Keratinocyte (primary cell): ENCODE data around the gene FAU. TPM values are rescaled to one million over a fixed set of nuclear protein-coding genes. Genes with fewer than 3 reads are reported as not detected.

ENCODE experiments used
- DNase-seq: peaks from one replicate; pipeline ENCODE4 v3.0.0-alpha.2; 2011; ENCODE audit warnings: low read depth, missing footprints, low spot score
- FAIRE-seq: peaks from 2 replicates; lab custom pipeline; 2011; peaks lifted over from hg19 to GRCh38; lab: Jason Lieb, UNC
- H2AFZ ChIP-seq: 2 replicates; pipeline ENCODE4 v1.6.0; 2012; ENCODE audit warnings: low read length, control low read depth, inconsistent platforms; ENCODE audit not compliant: control insufficient read depth
- H3K27ac ChIP-seq: 2 replicates; pipeline ENCODE4 v1.5.1; 2011; ENCODE audit warnings: low read length; ENCODE audit not compliant: control insufficient read depth, insufficient read depth
- H3K27me3 ChIP-seq: 3 replicates; pipeline ENCODE4 v1.6.0; 2011; ENCODE audit warnings: low read length; ENCODE audit not compliant: control insufficient read depth, insufficient read depth; ENCODE audit errors: extremely low read depth
- H3K36me3 ChIP-seq, 2 experiments: 2 replicates in 1 of 2; 3 replicates in 1 of 2; pipeline ENCODE4 v1.5.1; 2011; ENCODE audit warnings: low read length in 2 of 2, mild to moderate bottlenecking in 1 of 2; ENCODE audit not compliant: control insufficient read depth in 2 of 2, insufficient read depth in 2 of 2; ENCODE audit errors: extremely low read depth in 1 of 2
- H3K4me1 ChIP-seq: 3 replicates; pipeline ENCODE4 v1.5.1; 2011; ENCODE audit warnings: low read length; ENCODE audit not compliant: control insufficient read depth, insufficient read depth; ENCODE audit errors: extremely low read depth
- H3K4me2 ChIP-seq: 3 replicates; pipeline ENCODE4 v1.6.0; 2011; ENCODE audit warnings: low read depth, low read length; ENCODE audit not compliant: control insufficient read depth, insufficient read depth; ENCODE audit errors: extremely low read depth
- H3K4me3 ChIP-seq, 3 experiments: fragments of 200-600 bp in 1 of 3; sonication (generic) in 1 of 3; 2 replicates in 2 of 3; 3 replicates in 1 of 3; pipeline ENCODE4 v1.5.1; 2011 to 2016; ENCODE audit warnings: low read length in 3 of 3, mild to moderate bottlenecking in 3 of 3, control low read depth in 2 of 3, inconsistent platforms in 1 of 3, low read depth in 1 of 3, mixed read lengths in 1 of 3, mixed run types in 1 of 3, moderate library complexity in 1 of 3; ENCODE audit not compliant: control insufficient read depth in 2 of 3, insufficient read depth in 2 of 3; ENCODE audit errors: extremely low read depth in 1 of 3
- H3K79me2 ChIP-seq: 2 replicates; pipeline ENCODE4 v1.6.0; 2012; ENCODE audit warnings: low read length; ENCODE audit not compliant: control insufficient read depth, insufficient read depth
- H3K9ac ChIP-seq: 3 replicates; pipeline ENCODE4 v1.6.0; 2011; ENCODE audit warnings: low read length; ENCODE audit not compliant: control insufficient read depth, insufficient read depth; ENCODE audit errors: extremely low read depth
- H3K9me1 ChIP-seq: 3 replicates; pipeline ENCODE4 v1.6.0; 2011; ENCODE audit warnings: low read length; ENCODE audit not compliant: control insufficient read depth, insufficient read depth; ENCODE audit errors: extremely low read depth
- H3K9me3 ChIP-seq: 2 replicates; pipeline ENCODE4 v1.5.1; 2012; ENCODE audit warnings: low read depth, low read length; ENCODE audit not compliant: control insufficient read depth
- H4K20me1 ChIP-seq: 3 replicates; pipeline ENCODE4 v1.6.0; 2011; ENCODE audit warnings: low read length; ENCODE audit not compliant: control insufficient read depth, insufficient read depth; ENCODE audit errors: extremely low read depth
- EZH2 ChIP-seq: IDR thresholded peaks from one replicate; pipeline ENCODE4 v1.6.1; 2012; ENCODE audit warnings: inconsistent platforms, mild to moderate bottlenecking, low read length, moderate library complexity
- dilution Hi-C: fragments of 300-500 bp; cut with MboI; formaldehyde crosslinking; loops from one replicate; pipeline ENCODE4 v1.7.0; 2020; ENCODE audit warnings: low sequenced_read_pairs; ENCODE audit not compliant: extremely low pct_ligation_motif_present
- polyA plus RNA-seq, 5 experiments: library from polyadenylated mRNA; depleted of rRNA in 3 of 5; stranded (reverse) in 3 of 5; stranded (forward) in 1 of 5; unstranded in 1 of 5; fragments of >200 nt; gene quantifications; 1 replicate in 1 of 5; 2 replicates in 3 of 5; 3 replicates in 1 of 5; pipeline versions ENCODE4 v1.2.1 to v1.2.3, GENCODE V29; 2011 to 2012; ENCODE audit warnings: missing spikeins in 2 of 5, low read depth in 1 of 5, low replicate concordance in 1 of 5
- TF ChIP-seq, protein P1 (sequence below), 3 experiments: IDR thresholded peaks in 1 of 3; conservative IDR thresholded peaks in 1 of 3; optimal IDR thresholded peaks in 1 of 3; 2 replicates in 2 of 3; 3 replicates in 1 of 3; pipeline versions ENCODE3 to v1.5.1; 2011; ENCODE audit warnings: low read length in 3 of 3, mild to moderate bottlenecking in 3 of 3, moderate library complexity in 2 of 3, control low read depth in 1 of 3, inconsistent platforms in 1 of 3; ENCODE audit not compliant: insufficient read depth in 2 of 3; ENCODE audit errors: extremely low read depth in 1 of 3

Gene FAU
- polyA plus RNA-seq, 1 donor (not counting 4 experiments of a cell fraction or from before 2014, with no cell fraction given), result 452 TPM

DNA sequence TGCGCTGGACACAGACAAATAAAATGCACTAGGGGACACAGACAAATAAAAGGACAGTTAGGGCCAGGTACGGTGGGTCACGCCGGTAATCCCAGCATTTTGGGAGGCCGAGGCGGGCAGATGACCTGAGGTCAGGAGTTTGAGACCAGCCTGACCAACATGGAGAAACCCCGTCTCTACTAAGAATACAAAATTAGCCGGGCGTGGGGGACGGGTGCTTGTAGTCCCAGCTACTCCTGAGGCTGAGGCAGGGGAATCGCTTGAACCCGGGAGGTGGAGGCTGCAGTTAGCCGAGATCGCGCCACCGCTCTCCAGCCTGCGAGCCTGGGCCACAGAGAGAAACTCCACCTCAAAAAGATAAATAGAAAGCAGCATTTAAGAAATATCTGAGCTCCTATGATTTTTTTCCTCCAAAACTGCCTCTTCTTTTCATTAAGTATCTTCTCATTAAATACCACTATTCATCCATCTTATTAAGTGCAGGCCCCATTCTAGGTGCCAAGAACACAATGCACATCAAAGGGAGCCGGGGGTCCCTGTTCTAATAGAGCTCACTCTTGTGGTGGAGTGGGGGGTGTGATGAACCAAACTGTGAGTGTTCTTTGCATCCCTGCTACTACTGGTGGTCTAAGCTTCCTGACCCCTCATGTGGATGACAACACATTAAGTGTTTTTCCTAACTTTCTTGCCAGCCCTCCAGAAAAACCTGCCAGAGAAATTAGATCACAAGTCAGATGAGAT, 3.7 kb downstream of the FAU start:
- Histone ChIP-seq H3K27ac (no peak overlapping the region), H3K79me2 (peaks cover 49% of the 10 kb centered on the region), H3K4me3 (no peak overlapping the region), H3K4me2 (no peak overlapping the region), H3K9ac (no peak overlapping the region), H3K27me3 (no peaks in the 10 kb centered on the region), H4K20me1 (no peaks in the 10 kb centered on the region), H3K9me1 (peaks cover 2% of the 10 kb centered on the region), H2AFZ (no peak overlapping the region), H3K9me3 (no peaks in the 10 kb centered on the region), H3K36me3 (peaks cover 17 to 33% of the 10 kb centered on the region in 2 experiments), H3K4me1 (peaks cover 32% of the 10 kb centered on the region)
- FAIRE-seq, result no peak
- DNase-seq, result no peak
- dilution Hi-C loops, result no loop called here
- TF ChIP-seq, protein P1, sequence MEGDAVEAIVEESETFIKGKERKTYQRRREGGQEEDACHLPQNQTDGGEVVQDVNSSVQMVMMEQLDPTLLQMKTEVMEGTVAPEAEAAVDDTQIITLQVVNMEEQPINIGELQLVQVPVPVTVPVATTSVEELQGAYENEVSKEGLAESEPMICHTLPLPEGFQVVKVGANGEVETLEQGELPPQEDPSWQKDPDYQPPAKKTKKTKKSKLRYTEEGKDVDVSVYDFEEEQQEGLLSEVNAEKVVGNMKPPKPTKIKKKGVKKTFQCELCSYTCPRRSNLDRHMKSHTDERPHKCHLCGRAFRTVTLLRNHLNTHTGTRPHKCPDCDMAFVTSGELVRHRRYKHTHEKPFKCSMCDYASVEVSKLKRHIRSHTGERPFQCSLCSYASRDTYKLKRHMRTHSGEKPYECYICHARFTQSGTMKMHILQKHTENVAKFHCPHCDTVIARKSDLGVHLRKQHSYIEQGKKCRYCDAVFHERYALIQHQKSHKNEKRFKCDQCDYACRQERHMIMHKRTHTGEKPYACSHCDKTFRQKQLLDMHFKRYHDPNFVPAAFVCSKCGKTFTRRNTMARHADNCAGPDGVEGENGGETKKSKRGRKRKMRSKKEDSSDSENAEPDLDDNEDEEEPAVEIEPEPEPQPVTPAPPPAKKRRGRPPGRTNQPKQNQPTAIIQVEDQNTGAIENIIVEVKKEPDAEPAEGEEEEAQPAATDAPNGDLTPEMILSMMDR (optimal IDR thresholded peaks at IDR 0.05 in 1 of 3, IDR thresholded peaks at IDR 0.05 in 1 of 3, conservative IDR thresholded peaks at IDR 0.05 in 1 of 3; ENCODE audit: extremely low read depth in 1 of 3, insufficient read depth in 2 of 3, low read length in 3 of 3), result no peak
- TF ChIP-seq EZH2, result no peak

DNA sequence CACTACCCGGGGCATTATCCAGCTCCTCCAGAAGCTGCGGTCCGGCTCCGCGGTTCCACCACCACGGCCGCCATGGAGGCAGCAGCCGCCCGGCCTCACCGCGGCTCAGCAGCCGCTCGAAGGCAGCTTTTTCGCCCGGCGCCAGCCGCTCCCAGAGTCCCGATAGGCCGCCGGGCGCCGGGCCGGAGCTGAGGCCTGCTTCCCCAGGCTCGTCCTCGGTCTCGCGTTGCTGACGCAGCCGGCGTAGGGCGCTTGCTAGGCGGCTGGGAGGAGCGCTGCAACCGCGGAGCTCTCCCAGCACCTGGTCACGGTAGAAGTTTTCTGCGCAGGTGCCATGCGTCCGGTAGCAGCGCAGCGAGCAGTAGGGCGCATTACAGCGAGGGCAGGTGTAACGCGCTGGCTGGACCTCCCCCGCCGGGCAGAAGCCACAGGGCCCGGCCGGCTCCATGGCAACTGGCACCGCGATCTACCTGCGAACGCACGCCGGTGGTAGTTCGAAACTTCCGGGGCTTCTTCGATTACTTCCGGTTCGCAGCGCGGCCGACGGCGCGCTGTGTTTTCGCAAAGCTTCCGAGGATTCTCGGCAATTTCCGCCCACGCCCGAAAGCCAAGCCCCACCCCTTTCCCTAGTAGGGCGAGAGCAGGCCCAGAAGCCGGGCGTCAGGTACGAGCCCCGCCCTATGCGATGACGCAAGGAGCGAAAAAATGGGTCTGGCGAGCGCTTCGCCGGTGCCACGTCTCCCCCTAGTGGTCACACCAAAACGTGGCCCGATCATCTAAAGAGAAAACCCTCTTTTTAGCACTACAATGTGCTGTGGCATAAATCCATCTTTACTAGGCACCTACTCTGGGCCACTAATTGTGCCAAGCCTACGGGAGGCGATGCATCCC, 4.5 kb downstream of the FAU start, which contains the start of gene ZNHIT2:
TSS of gene ZNHIT2 (minus strand) at position 496 of the 891 bp plus-strand sequence. CDS start at position 448, 48 bp downstream.
- H3K4me1 ChIP-seq, result peaks cover 35% of the 10 kb centered on the region
- H3K79me2 ChIP-seq, result peaks cover 44% of the 10 kb centered on the region

More for the DNA sequence above, 4.5 kb downstream of the FAU start, which contains the start of gene ZNHIT2:
- peaks cover 2% of the 10 kb centered on the region for H3K9me1 ChIP-seq
- no peaks in the 10 kb centered on the region for H3K9me3 ChIP-seq
- peak within 1 kb of the TSS; percentile 63 to 82 (median 76) for H3K4me3 ChIP-seq
- no peaks in the 10 kb centered on the region for H3K27me3 ChIP-seq
- dilution Hi-C loops, result no loop called here
- no peaks in the 10 kb centered on the region for H4K20me1 ChIP-seq
- TF ChIP-seq, protein P1 (optimal IDR thresholded peaks at IDR 0.05 in 1 of 3, IDR thresholded peaks at IDR 0.05 in 1 of 3, conservative IDR thresholded peaks at IDR 0.05 in 1 of 3; ENCODE audit: extremely low read depth in 1 of 3, insufficient read depth in 2 of 3, low read length in 3 of 3), result peak; percentile 90 to 94 (median 93)
- no peak for TF ChIP-seq EZH2
- peak within 1 kb of the TSS; percentile 89 for H3K9ac ChIP-seq
- H3K36me3 ChIP-seq, result peaks cover 17 to 33% of the 10 kb centered on the region in 2 experiments
- H2AFZ ChIP-seq, result no peak within 1 kb of the TSS
- peak; percentile 91 for DNase-seq
- FAIRE-seq, result peak; percentile 44
- peak within 1 kb of the TSS; percentile 82 for H3K27ac ChIP-seq
- peak within 1 kb of the TSS; percentile 78 for H3K4me2 ChIP-seq
